HG03025 (cell line): Measurements from ENCODE around the gene ALG12.

Experiments used
- ATAC-seq: cut with Tn5 transposase; IDR thresholded peaks from one replicate; pipeline ENCODE4 v1.9.1; 2021; ENCODE audit warnings: mild to moderate bottlenecking, moderate library complexity; ENCODE audit not compliant: unreplicated experiment, low FRiP score

ALG12 gene

GRCh38 chr22:49917974-49918910, at the start of gene ALG12, which contains the start of gene CRELD2:
TSS of gene ALG12 (minus strand) at chr22:49918438. CDS start at chr22:49913765, 4,673 bp downstream.
TSS of gene CRELD2 (plus strand) at chr22:49918634. CDS start at chr22:49918770, 136 bp downstream.
- peak; percentile 69 for ATAC-seq

GRCh38 chr22:49967706-49968208, 49.5 kb upstream of the ALG12 start:
- ATAC-seq = no peak

- ATAC-seq = no peak
Observed at GRCh38 chr22:49966774-49967705, 48.8 kb upstream of the ALG12 start.

- ATAC-seq = no peak
Observed at GRCh38 chr22:49966041-49966773, 48.0 kb upstream of the ALG12 start.

- ATAC-seq = no peak
Observed at GRCh38 chr22:49965091-49966040, 47.1 kb upstream of the ALG12 start.

- no peak for ATAC-seq
Observed at GRCh38 chr22:49964136-49965090, 46.2 kb upstream of the ALG12 start.

- no peak for ATAC-seq
Observed at GRCh38 chr22:49963647-49964026, 45.4 kb upstream of the ALG12 start.

- no peak for ATAC-seq
Observed at GRCh38 chr22:49962751-49963646, 44.8 kb upstream of the ALG12 start.

- ATAC-seq = no peak
Observed at GRCh38 chr22:49962012-49962750, 43.9 kb upstream of the ALG12 start.

GRCh38 chr22:49961601-49962011, 43.4 kb upstream of the ALG12 start:
- ATAC-seq = no peak

GRCh38 chr22:49961005-49961600, 42.9 kb upstream of the ALG12 start:
- no peak for ATAC-seq

- peak; percentile 59 for ATAC-seq
Observed at GRCh38 chr22:49960159-49961004, 42.1 kb upstream of the ALG12 start, which contains the start of gene PIM3. TSS of gene PIM3 (plus strand) at chr22:49960772. CDS start at chr22:49960948, 176 bp downstream.

- ATAC-seq = peak; percentile 7
Observed at GRCh38 chr22:49959782-49960158, 41.5 kb upstream of the ALG12 start.

- no peak for ATAC-seq
Observed at GRCh38 chr22:49958931-49959781, 40.9 kb upstream of the ALG12 start.
